Trophoblast cell (in vitro differentiated cells and primary cell): ENCODE measurements around the gene RASGEF1C.

Experiments
- DNase-seq, 2 donors: peaks; one replicate each; pipeline ENCODE4 v3.0.0-alpha.2; 2016
- H2AFZ ChIP-seq: 2 replicates; pipeline ENCODE4 v1.6.1; 2013; ENCODE audit warnings: low read length, moderate library complexity, mild to moderate bottlenecking; ENCODE audit not compliant: insufficient read depth, poor library complexity
- H2AK5ac ChIP-seq: 2 replicates; pipeline ENCODE4 v1.6.1; 2013; ENCODE audit warnings: mild to moderate bottlenecking, low read length
- H2BK120ac ChIP-seq: 2 replicates; pipeline ENCODE4 v1.6.1; 2013; ENCODE audit warnings: low read length, mild to moderate bottlenecking, moderate library complexity; ENCODE audit not compliant: insufficient read depth, poor library complexity
- H2BK12ac ChIP-seq: 2 replicates; pipeline ENCODE4 v1.6.1; 2013; ENCODE audit warnings: mild to moderate bottlenecking, low read length, moderate library complexity
- H2BK5ac ChIP-seq: 2 replicates; pipeline ENCODE4 v1.6.1; 2013; ENCODE audit warnings: low read length, low read depth, moderate library complexity, mild to moderate bottlenecking; ENCODE audit not compliant: poor library complexity
- H3K14ac ChIP-seq: 2 replicates; pipeline ENCODE4 v1.6.1; 2013; ENCODE audit warnings: mild to moderate bottlenecking, low read length
- H3K18ac ChIP-seq: 2 replicates; pipeline ENCODE4 v1.6.1; 2013; ENCODE audit warnings: mild to moderate bottlenecking, low read length
- H3K23ac ChIP-seq: 2 replicates; pipeline ENCODE4 v1.6.1; 2013; ENCODE audit warnings: low read length
- H3K27ac ChIP-seq: 2 replicates; pipeline ENCODE4 v1.5.1; 2013; ENCODE audit warnings: low read depth, mild to moderate bottlenecking, inconsistent platforms, low read length, moderate library complexity
- H3K27me3 ChIP-seq: 2 replicates; pipeline ENCODE4 v1.6.1; 2013; ENCODE audit warnings: inconsistent platforms, mild to moderate bottlenecking, low read length, moderate library complexity; ENCODE audit not compliant: insufficient read depth
- H3K36me3 ChIP-seq, 2 experiments: 1 replicate in 1 of 2; 2 replicates in 1 of 2; pipeline ENCODE4 v1.6.1; 2013; ENCODE audit warnings: low read length in 2 of 2, mild to moderate bottlenecking in 2 of 2, moderate library complexity in 1 of 2; ENCODE audit not compliant: insufficient read depth in 2 of 2, control insufficient read depth in 1 of 2
- H3K4ac ChIP-seq: 2 replicates; pipeline ENCODE4 v1.6.1; 2013; ENCODE audit warnings: low read depth, mild to moderate bottlenecking, low read length, moderate library complexity
- H3K4me1 ChIP-seq, 2 experiments: 1 replicate in 1 of 2; 2 replicates in 1 of 2; pipeline ENCODE4 v1.6.1; 2013; ENCODE audit warnings: low read length in 2 of 2, mild to moderate bottlenecking in 2 of 2, moderate library complexity in 1 of 2; ENCODE audit not compliant: insufficient read depth in 2 of 2, control insufficient read depth in 1 of 2
- H3K4me2 ChIP-seq: 2 replicates; pipeline ENCODE4 v1.6.1; 2013; ENCODE audit warnings: inconsistent platforms, mild to moderate bottlenecking, low read length, moderate library complexity
- H3K4me3 ChIP-seq: 2 replicates; pipeline ENCODE4 v1.5.1; 2013; ENCODE audit warnings: mild to moderate bottlenecking, low read depth, low read length, inconsistent platforms
- H3K79me1 ChIP-seq: one replicate; pipeline ENCODE4 v1.6.1; 2013; ENCODE audit warnings: low read length
- H3K79me2 ChIP-seq: 2 replicates; pipeline ENCODE4 v1.6.1; 2013; ENCODE audit warnings: low read length, mild to moderate bottlenecking; ENCODE audit not compliant: control insufficient read depth, insufficient read depth, poor library complexity
- H3K9ac ChIP-seq: 2 replicates; pipeline ENCODE4 v1.6.1; 2013; ENCODE audit warnings: mild to moderate bottlenecking, low read length
- H3K9me3 ChIP-seq: 2 replicates; pipeline ENCODE4 v1.6.1; 2013; ENCODE audit warnings: low read depth, mild to moderate bottlenecking, control low read depth, inconsistent platforms, low read length; ENCODE audit not compliant: insufficient read depth
- H4K12ac ChIP-seq: 2 replicates; pipeline ENCODE4 v1.6.1; 2013; ENCODE audit warnings: low read depth, mild to moderate bottlenecking, low read length, moderate library complexity
- H4K8ac ChIP-seq: 2 replicates; pipeline ENCODE4 v1.6.1; 2013; ENCODE audit warnings: low read depth, mild to moderate bottlenecking, low read length, moderate library complexity
- H4K91ac ChIP-seq: one replicate; pipeline ENCODE4 v1.6.1; 2013; ENCODE audit warnings: low read depth, mild to moderate bottlenecking, low read length, moderate library complexity
- WGBS: extraction: QIAGEN DNeasy Blood & Tissue Kit; methylation state at CpG from one replicate; pipeline ENCODE4 v1.1.7; 2013; ENCODE audit warnings: missing lambda C conversion rate; ENCODE audit not compliant: insufficient read length, insufficient coverage; ENCODE audit errors: extremely low coverage; 5-methylcytosine and 5-hydroxymethylcytosine counted together

Gene RASGEF1C

DNA sequence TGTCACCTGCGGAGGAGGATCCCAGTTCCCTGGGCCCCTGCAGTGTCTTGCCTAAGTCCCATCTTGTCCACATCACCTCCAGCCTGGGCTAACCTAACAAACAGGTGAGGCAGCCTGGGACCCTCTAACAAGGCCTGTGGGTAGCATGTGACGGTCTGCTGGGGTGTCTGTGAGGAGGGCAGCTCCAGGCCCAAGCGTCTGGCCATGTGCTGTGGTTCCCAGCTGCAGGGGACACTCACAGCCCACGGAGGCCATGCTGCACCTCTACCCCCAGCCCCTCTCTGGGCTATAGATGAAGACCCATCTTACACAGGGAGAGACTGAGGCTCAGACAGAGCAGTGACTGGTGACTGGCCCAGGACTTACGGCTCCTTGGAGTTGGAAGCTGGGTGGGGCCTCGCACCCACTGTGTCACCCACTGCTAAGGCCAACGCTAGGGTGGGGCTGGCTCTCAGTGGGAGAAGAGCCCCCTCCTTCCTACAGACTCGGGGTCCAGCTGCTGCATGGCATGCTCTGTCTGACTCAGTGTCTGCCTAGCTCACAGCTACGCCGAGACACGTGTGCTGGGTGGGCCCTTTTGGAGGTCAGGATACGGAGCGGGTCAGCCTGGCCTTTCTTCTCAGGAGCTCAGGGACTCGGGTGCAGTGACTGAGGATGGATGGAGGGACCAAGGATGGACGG lies 96.7 kb downstream of the RASGEF1C start:
- H3K9me3 ChIP-seq: peaks cover 2% of the 10 kb centered on the region
- H3K9ac ChIP-seq: no peak overlapping the region
- no peaks in the 10 kb centered on the region for H3K27me3 ChIP-seq
- H2BK5ac ChIP-seq: no peak overlapping the region
- H4K91ac ChIP-seq: no peak overlapping the region
- H3K27ac ChIP-seq: no peak overlapping the region
- H2BK12ac ChIP-seq: no peak overlapping the region
- no peak for DNase-seq
- no peak overlapping the region for H3K14ac ChIP-seq
- WGBS: no CpG with 5 or more reads among the region's 15 CpGs
- H2BK120ac ChIP-seq: no peak overlapping the region
- H3K23ac ChIP-seq: no peak overlapping the region
- no peak overlapping the region for H3K4ac ChIP-seq
- no peaks in the 10 kb centered on the region for H3K79me2 ChIP-seq
- H3K36me3 ChIP-seq: no peaks in the 10 kb centered on the region
- H3K4me2 ChIP-seq: no peak overlapping the region
- H3K4me1 ChIP-seq: no peaks in the 10 kb centered on the region
- H2AK5ac ChIP-seq: no peak overlapping the region
- no peak overlapping the region for H3K18ac ChIP-seq
- no peak overlapping the region for H4K8ac ChIP-seq
- H4K12ac ChIP-seq: no peak overlapping the region
- H3K79me1 ChIP-seq: no peaks in the 10 kb centered on the region
- H3K4me3 ChIP-seq: no peak overlapping the region
- H2AFZ ChIP-seq: no peak overlapping the region

DNA sequence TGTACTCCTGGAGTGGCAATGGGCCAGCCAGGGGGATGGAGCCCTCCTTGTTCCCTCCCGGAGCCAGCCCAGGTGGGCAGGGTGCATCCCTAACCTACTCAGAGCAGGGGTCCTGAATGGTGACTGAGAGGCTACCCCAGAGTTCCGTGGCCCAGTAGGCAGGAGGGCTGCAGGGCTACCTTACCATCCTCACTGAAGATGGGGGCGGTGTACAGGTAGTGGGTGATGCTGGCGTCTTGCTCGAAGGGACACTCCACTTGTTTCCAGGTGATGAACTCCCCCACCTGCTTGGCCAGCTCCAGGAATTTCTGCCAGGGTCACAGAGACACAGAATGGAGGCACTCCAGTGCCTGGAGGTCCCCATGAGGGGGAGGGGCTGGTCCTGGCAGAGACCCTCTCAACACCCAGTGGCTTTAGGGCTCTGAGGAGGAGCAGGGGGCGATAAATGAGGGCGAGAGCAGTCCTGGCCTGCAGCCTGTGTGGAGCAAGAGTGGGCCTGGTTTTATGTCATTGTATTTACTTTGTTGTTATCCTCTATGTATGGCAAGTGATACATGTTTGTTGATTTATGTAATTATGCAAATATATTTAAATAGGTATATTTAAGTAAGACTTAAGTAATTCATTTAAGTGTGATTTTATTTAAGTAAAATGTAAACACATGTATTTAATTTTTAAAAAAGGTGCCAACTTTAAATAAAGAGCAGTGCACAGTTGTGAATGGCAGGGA lies 97.6 kb downstream of the RASGEF1C start:
- Histone ChIP-seq H4K12ac (no peak overlapping the region), H2BK12ac (no peak overlapping the region), H4K8ac (no peak overlapping the region), H3K14ac (no peak overlapping the region), H2AK5ac (no peak overlapping the region), H3K79me1 (no peaks in the 10 kb centered on the region), H3K23ac (no peak overlapping the region), H2BK5ac (no peak overlapping the region), H2AFZ (no peak overlapping the region), H3K36me3 (no peaks in the 10 kb centered on the region), H2BK120ac (no peak overlapping the region), H3K18ac (no peak overlapping the region), H3K27me3 (no peaks in the 10 kb centered on the region), H3K4ac (no peak overlapping the region), H3K9ac (no peak overlapping the region), H3K4me3 (no peak overlapping the region), H3K27ac (no peak overlapping the region), H4K91ac (no peak overlapping the region), H3K79me2 (no peaks in the 10 kb centered on the region), H3K9me3 (peaks cover 2% of the 10 kb centered on the region), H3K4me2 (no peak overlapping the region), H3K4me1 (no peaks in the 10 kb centered on the region)
- no CpG with 5 or more reads among the region's 7 CpGs for WGBS
- DNase-seq: no peak

DNA sequence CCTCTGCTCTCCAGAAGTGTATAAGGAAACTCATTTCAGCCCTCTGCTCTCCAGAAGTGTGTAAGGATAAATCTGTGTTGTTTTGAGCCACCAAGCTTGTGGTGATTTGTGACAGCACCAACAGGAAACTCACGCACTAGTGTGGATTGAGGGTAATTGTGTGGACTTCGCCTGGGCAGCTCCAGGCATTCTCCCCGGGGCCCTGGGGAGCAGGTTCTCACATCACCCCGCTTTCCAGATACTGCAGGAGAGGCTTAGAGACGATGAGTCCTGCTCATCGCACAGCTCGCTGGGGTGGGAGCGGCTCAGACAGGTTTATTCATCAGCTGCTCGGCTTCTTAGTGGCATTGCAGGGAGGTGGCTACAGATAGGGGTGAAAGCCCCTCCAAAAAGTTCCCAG lies 99.1 kb downstream of the RASGEF1C start:
- no peaks in the 10 kb centered on the region for H3K4me1 ChIP-seq
- H3K4me2 ChIP-seq: no peak overlapping the region
- H3K18ac ChIP-seq: no peak overlapping the region
- no CpG with 5 or more reads among the region's 9 CpGs for WGBS
- no peak overlapping the region for H2BK120ac ChIP-seq
- H4K8ac ChIP-seq: no peak overlapping the region
- H3K9me3 ChIP-seq: peaks cover 2% of the 10 kb centered on the region
- no peak overlapping the region for H3K4ac ChIP-seq
- no peaks in the 10 kb centered on the region for H3K36me3 ChIP-seq
- H3K4me3 ChIP-seq: no peak overlapping the region
- no peak overlapping the region for H3K27ac ChIP-seq
- H4K91ac ChIP-seq: no peak overlapping the region
- H3K23ac ChIP-seq: no peak overlapping the region
- no peak for DNase-seq
- H2AFZ ChIP-seq: no peak overlapping the region
- H3K14ac ChIP-seq: no peak overlapping the region
- no peaks in the 10 kb centered on the region for H3K79me2 ChIP-seq
- H3K79me1 ChIP-seq: no peaks in the 10 kb centered on the region
- H2AK5ac ChIP-seq: no peak overlapping the region
- no peak overlapping the region for H4K12ac ChIP-seq
- no peak overlapping the region for H2BK5ac ChIP-seq
- no peaks in the 10 kb centered on the region for H3K27me3 ChIP-seq
- no peak overlapping the region for H3K9ac ChIP-seq
- no peak overlapping the region for H2BK12ac ChIP-seq

DNA sequence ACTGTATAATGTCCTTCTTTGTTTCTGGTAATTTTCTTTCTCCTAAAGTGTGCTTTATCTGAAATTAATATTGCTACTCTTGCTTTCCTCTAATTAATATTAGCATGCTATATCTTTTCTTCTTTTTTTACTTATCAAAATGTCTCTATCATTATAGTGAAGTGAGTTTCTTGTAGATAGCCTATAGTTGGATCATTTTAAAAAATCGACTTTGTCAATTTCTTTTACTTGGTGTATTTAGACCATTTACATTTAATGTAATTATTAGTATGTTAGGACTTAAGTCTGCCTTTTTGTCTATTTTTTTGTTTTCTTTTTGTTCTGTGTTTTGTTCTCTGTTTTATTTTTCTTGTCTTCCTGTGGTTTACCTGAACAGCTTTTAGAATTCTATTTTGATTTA lies 102.0 kb downstream of the RASGEF1C start:
- no peaks in the 10 kb centered on the region for H3K4me1 ChIP-seq
- H3K36me3 ChIP-seq: no peaks in the 10 kb centered on the region
- H3K27me3 ChIP-seq: no peaks in the 10 kb centered on the region
- WGBS: no CpG with 5 or more reads among the region's 1 CpG
- H3K79me2 ChIP-seq: no peaks in the 10 kb centered on the region
- H3K14ac ChIP-seq: no peak overlapping the region
- no peak overlapping the region for H3K27ac ChIP-seq
- H2BK12ac ChIP-seq: no peak overlapping the region
- no peak overlapping the region for H3K18ac ChIP-seq
- H3K4ac ChIP-seq: no peak overlapping the region
- no peak overlapping the region for H2BK120ac ChIP-seq
- H4K8ac ChIP-seq: no peak overlapping the region
- no peak overlapping the region for H3K4me3 ChIP-seq
- H2AK5ac ChIP-seq: no peak overlapping the region
- no peak overlapping the region for H2BK5ac ChIP-seq
- DNase-seq: no peak
- no peak overlapping the region for H3K4me2 ChIP-seq
- H3K79me1 ChIP-seq: no peaks in the 10 kb centered on the region
- no peak overlapping the region for H4K91ac ChIP-seq
- H3K9ac ChIP-seq: no peak overlapping the region
- peaks cover 2% of the 10 kb centered on the region for H3K9me3 ChIP-seq
- H2AFZ ChIP-seq: no peak overlapping the region
- no peak overlapping the region for H3K23ac ChIP-seq
- no peak overlapping the region for H4K12ac ChIP-seq
